Measurements from ENCODE around the gene EEF2.
A peak's percentile ranks its signal among the peaks of the same experiment; 100 is the strongest.
"Not testable (repeated sequence)": the region's sequence is repeated elsewhere in the genome, so short reads cannot be mapped to it uniquely, and the experiment has no call there.

EEF2 gene

GRCh38 chr19:4014541-4015491, 29.6 kb upstream of the EEF2 start:
- peak; percentile 44 for DNase-seq

- no peak for DNase-seq
These were observed 28.8 kb upstream of the EEF2 start for GRCh38 chr19:4013886-4014540.

- no peak for DNase-seq
These were observed 27.8 kb upstream of the EEF2 start for GRCh38 chr19:4012975-4013634.

GRCh38 chr19:4012092-4012974, 27.1 kb upstream of the EEF2 start:
- DNase-seq, result no peak

- DNase-seq, result not testable (repeated sequence)
These were observed 26.2 kb upstream of the EEF2 start for GRCh38 chr19:4011430-4011829.

- no peak for DNase-seq
These were observed 25.5 kb upstream of the EEF2 start for GRCh38 chr19:4010808-4011110.

GRCh38 chr19:4009990-4010807, 24.9 kb upstream of the EEF2 start:
- no peak for DNase-seq

- DNase-seq, result peak; percentile 39
These were observed 22.7 kb upstream of the EEF2 start for GRCh38 chr19:4007836-4008539.

GRCh38 chr19:4007021-4007835, 22.0 kb upstream of the EEF2 start, which contains the start of gene PIAS4:
Gene PIAS4 (plus strand): TSS chr19:4007736. CDS start chr19:4007761, 25 bp downstream.
- DNase-seq, result peak; percentile 97

- DNase-seq, result not testable (repeated sequence)
These were observed 20.2 kb upstream of the EEF2 start for GRCh38 chr19:4005436-4005835.

- not testable (repeated sequence) for DNase-seq
These were observed 15.5 kb upstream of the EEF2 start for GRCh38 chr19:4000798-4001197.

- not testable (repeated sequence) for DNase-seq
These were observed 13.6 kb upstream of the EEF2 start for GRCh38 chr19:3998667-3999412.

- no peak for DNase-seq
These were observed 10.3 kb upstream of the EEF2 start for GRCh38 chr19:3995607-3996006.

- DNase-seq, result no peak
These were observed 5.5 kb upstream of the EEF2 start for GRCh38 chr19:3990815-3991117.

GRCh38 chr19:3987619-3988371, 2.5 kb upstream of the EEF2 start:
- peak; percentile 92 for DNase-seq

- DNase-seq, result peak; percentile 82
These were observed 1.2 kb upstream of the EEF2 start for GRCh38 chr19:3986260-3987041.

- no peak for DNase-seq
These were observed 488 bp upstream of the EEF2 start for GRCh38 chr19:3985643-3986259.

GRCh38 chr19:3984584-3984907, 717 bp downstream of the EEF2 start:
- peak; percentile 31 for DNase-seq

Data from activated CD4-positive, alpha-beta T cell treated with anti-CD3 and anti-CD28 coated beads, Interleukin-2, Interleukin-6, amounts not matched to agents 100 ng/mL and 50 ng/mL, durations not matched to agents 16 hours and 8 hours (primary cell).